Suprapubic skin (tissue), 4 donors: ENCODE measurements around the gene STK32B. TPM values are rescaled to one million over a fixed set of nuclear protein-coding genes. Genes with fewer than 3 reads are reported as not detected.
A peak's percentile ranks its signal among the peaks of the same experiment; 100 is the strongest.

Source experiments
- DNase-seq, 2 donors: peaks; one replicate each; pipeline ENCODE4 v3.0.0-alpha.2; 2019; ENCODE audit warnings: low spot score in 2 of 2
- H3K27ac ChIP-seq: fragments of 200-600 bp; sonication (generic); one replicate; pipeline ENCODE4 v1.5.1; 2019
- H3K27me3 ChIP-seq: fragments of 200-600 bp; sonication (generic); one replicate; pipeline ENCODE4 v1.5.1; 2019
- H3K36me3 ChIP-seq: fragments of 200-600 bp; sonication (generic); one replicate; pipeline ENCODE4 v1.5.1; 2019
- H3K4me1 ChIP-seq: fragments of 200-600 bp; sonication (generic); one replicate; pipeline ENCODE4 v1.5.1; 2019
- H3K4me3 ChIP-seq: fragments of 200-600 bp; sonication (generic); one replicate; pipeline ENCODE4 v1.5.1; 2019; ENCODE audit warnings: mild to moderate bottlenecking
- H3K9me3 ChIP-seq: fragments of 200-600 bp; sonication (generic); one replicate; pipeline ENCODE4 v1.5.1; 2019
- EP300 ChIP-seq: sonication (generic); formaldehyde crosslinking; IDR thresholded peaks from one replicate; pipeline ENCODE4 v1.6.1; 2017; ENCODE audit warnings: antibody characterized with exemption
- POLR2A ChIP-seq, 2 donors: fragments of 450-650 bp; IDR thresholded peaks; one replicate each; pipeline ENCODE4 v1.6.1; 2017; ENCODE audit warnings: antibody characterized with exemption in 2 of 2, mild to moderate bottlenecking in 2 of 2, moderate library complexity in 2 of 2
- POLR2AphosphoS5 ChIP-seq, 3 donors: sonication (generic); formaldehyde crosslinking; IDR thresholded peaks; one replicate each; pipeline ENCODE4 v1.6.1; 2017; ENCODE audit warnings: antibody characterized with exemption in 3 of 3
- WGBS: methylation state at CpG from one replicate; pipeline ENCODE4 v1.1.5; 2018; 5-methylcytosine and 5-hydroxymethylcytosine counted together
- total RNA-seq, 4 donors: library from RNA; depleted of rRNA; stranded (reverse); fragments of >200 nt; gene quantifications; one replicate each; pipeline ENCODE4 v1.1.0, GENCODE V29; 2016
- TF ChIP-seq, protein P1 (sequence below), 2 donors: fragments of 200-600 bp in 1 of 2; fragments of 450-650 bp in 1 of 2; sonication (generic) in 1 of 2; IDR thresholded peaks; one replicate each; pipeline ENCODE4 v1.5.1; 2016 to 2019; ENCODE audit warnings: antibody characterized with exemption in 2 of 2, mild to moderate bottlenecking in 1 of 2, moderate library complexity in 1 of 2

Gene STK32B
- total RNA-seq, 4 donors from 2014 or later = 0.76 to 2.2 (median 1.2) TPM

GRCh38 chr4:5371415-5372190 lies 320.3 kb downstream of the STK32B start:
- Histone ChIP-seq H3K27ac (no peak overlapping the region), H3K36me3 (no peaks in the 10 kb centered on the region), H3K9me3 (no peaks in the 10 kb centered on the region), H3K4me1 (peaks cover 3% of the 10 kb centered on the region), H3K4me3 (no peak overlapping the region), H3K27me3 (no peaks in the 10 kb centered on the region)
- 65% methylated on average over 8 of the region's 8 CpGs for WGBS
- TF ChIP-seq POLR2A (IDR thresholded peaks at IDR 0.05) (no peak), POLR2AphosphoS5 (IDR thresholded peaks at IDR 0.05) (no peak), EP300 (no peak)
- TF ChIP-seq, protein P1, sequence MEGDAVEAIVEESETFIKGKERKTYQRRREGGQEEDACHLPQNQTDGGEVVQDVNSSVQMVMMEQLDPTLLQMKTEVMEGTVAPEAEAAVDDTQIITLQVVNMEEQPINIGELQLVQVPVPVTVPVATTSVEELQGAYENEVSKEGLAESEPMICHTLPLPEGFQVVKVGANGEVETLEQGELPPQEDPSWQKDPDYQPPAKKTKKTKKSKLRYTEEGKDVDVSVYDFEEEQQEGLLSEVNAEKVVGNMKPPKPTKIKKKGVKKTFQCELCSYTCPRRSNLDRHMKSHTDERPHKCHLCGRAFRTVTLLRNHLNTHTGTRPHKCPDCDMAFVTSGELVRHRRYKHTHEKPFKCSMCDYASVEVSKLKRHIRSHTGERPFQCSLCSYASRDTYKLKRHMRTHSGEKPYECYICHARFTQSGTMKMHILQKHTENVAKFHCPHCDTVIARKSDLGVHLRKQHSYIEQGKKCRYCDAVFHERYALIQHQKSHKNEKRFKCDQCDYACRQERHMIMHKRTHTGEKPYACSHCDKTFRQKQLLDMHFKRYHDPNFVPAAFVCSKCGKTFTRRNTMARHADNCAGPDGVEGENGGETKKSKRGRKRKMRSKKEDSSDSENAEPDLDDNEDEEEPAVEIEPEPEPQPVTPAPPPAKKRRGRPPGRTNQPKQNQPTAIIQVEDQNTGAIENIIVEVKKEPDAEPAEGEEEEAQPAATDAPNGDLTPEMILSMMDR (IDR thresholded peaks at IDR 0.05) = no peak
- DNase-seq = no peak

- TF ChIP-seq POLR2A (IDR thresholded peaks at IDR 0.05) = no peak
- no peak for TF ChIP-seq EP300
- TF ChIP-seq POLR2AphosphoS5 (IDR thresholded peaks at IDR 0.05) = no peak
- TF ChIP-seq, protein P1 (IDR thresholded peaks at IDR 0.05) = no peak
- no peaks in the 10 kb centered on the region for H3K27me3 ChIP-seq
- H3K9me3 ChIP-seq = no peaks in the 10 kb centered on the region
- no peak overlapping the region for H3K27ac ChIP-seq
- no peak overlapping the region for H3K4me3 ChIP-seq
- 92% methylated on average over 6 of the region's 6 CpGs for WGBS
- no peak for DNase-seq
- no peaks in the 10 kb centered on the region for H3K36me3 ChIP-seq
- no peaks in the 10 kb centered on the region for H3K4me1 ChIP-seq
Measured at GRCh38 chr4:5372198-5372597, 320.9 kb downstream of the STK32B start.

- Histone ChIP-seq H3K27ac (no peak overlapping the region), H3K9me3 (no peaks in the 10 kb centered on the region), H3K27me3 (no peaks in the 10 kb centered on the region), H3K4me1 (no peaks in the 10 kb centered on the region), H3K4me3 (no peak overlapping the region), H3K36me3 (no peaks in the 10 kb centered on the region)
- TF ChIP-seq, protein P1 (IDR thresholded peaks at IDR 0.05) = no peak
- no peak for TF ChIP-seq POLR2A (IDR thresholded peaks at IDR 0.05)
- TF ChIP-seq EP300 = no peak
- no peak for TF ChIP-seq POLR2AphosphoS5 (IDR thresholded peaks at IDR 0.05)
- peak in 1 of 2 donors; percentile 12 for DNase-seq
- 87% methylated on average over 4 of the region's 4 CpGs for WGBS
Measured at GRCh38 chr4:5373327-5373726, 322.0 kb downstream of the STK32B start.

GRCh38 chr4:5374592-5374991 lies 323.3 kb downstream of the STK32B start:
- H3K4me3 ChIP-seq = no peak overlapping the region
- TF ChIP-seq POLR2AphosphoS5 (IDR thresholded peaks at IDR 0.05) (no peak), POLR2A (IDR thresholded peaks at IDR 0.05) (no peak), EP300 (no peak)
- TF ChIP-seq, protein P1 (IDR thresholded peaks at IDR 0.05) = no peak
- H3K27ac ChIP-seq = no peak overlapping the region
- no peaks in the 10 kb centered on the region for H3K9me3 ChIP-seq
- H3K27me3 ChIP-seq = no peaks in the 10 kb centered on the region
- WGBS = 78% methylated on average over 7 of the region's 7 CpGs
- H3K36me3 ChIP-seq = no peaks in the 10 kb centered on the region
- H3K4me1 ChIP-seq = no peaks in the 10 kb centered on the region
- peak in 1 of 2 donors; percentile 59 for DNase-seq

DNA sequence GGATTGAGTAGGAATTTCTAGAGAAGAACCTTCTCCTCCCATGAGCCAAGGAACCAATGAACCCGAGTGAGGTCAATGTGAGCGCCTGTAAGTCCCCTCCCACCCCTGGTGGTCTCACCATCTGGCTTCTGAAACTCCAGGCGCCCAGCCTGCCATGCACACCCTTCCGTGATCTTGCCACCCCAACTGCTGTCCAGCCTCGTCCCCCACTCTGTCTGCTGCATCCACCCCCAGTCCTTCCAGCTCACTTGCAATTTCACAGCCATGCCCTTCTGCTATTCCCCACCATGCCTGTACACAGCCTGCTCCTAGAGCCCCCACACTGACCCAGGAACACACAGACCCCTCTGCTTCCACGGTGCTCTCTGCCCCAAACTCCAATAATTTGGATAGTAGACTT lies 323.7 kb downstream of the STK32B start:
- Histone ChIP-seq H3K36me3 (no peaks in the 10 kb centered on the region), H3K9me3 (no peaks in the 10 kb centered on the region), H3K27ac (no peak overlapping the region), H3K4me1 (no peaks in the 10 kb centered on the region), H3K4me3 (no peak overlapping the region), H3K27me3 (no peaks in the 10 kb centered on the region)
- 88% methylated on average over 6 of the region's 6 CpGs for WGBS
- DNase-seq = peak in 1 of 2 donors; percentile 16
- TF ChIP-seq EP300 (no peak), POLR2A (IDR thresholded peaks at IDR 0.05) (no peak), POLR2AphosphoS5 (IDR thresholded peaks at IDR 0.05) (no peak)
- TF ChIP-seq, protein P1 (IDR thresholded peaks at IDR 0.05) = no peak
